ENCODE measurements around the gene HHLA2.
"Not testable (repeated sequence)": the region's sequence is repeated elsewhere in the genome, so short reads cannot be mapped to it uniquely, and the experiment has no call there.

The HHLA2 gene, protein sequence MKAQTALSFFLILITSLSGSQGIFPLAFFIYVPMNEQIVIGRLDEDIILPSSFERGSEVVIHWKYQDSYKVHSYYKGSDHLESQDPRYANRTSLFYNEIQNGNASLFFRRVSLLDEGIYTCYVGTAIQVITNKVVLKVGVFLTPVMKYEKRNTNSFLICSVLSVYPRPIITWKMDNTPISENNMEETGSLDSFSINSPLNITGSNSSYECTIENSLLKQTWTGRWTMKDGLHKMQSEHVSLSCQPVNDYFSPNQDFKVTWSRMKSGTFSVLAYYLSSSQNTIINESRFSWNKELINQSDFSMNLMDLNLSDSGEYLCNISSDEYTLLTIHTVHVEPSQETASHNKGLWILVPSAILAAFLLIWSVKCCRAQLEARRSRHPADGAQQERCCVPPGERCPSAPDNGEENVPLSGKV

DNA sequence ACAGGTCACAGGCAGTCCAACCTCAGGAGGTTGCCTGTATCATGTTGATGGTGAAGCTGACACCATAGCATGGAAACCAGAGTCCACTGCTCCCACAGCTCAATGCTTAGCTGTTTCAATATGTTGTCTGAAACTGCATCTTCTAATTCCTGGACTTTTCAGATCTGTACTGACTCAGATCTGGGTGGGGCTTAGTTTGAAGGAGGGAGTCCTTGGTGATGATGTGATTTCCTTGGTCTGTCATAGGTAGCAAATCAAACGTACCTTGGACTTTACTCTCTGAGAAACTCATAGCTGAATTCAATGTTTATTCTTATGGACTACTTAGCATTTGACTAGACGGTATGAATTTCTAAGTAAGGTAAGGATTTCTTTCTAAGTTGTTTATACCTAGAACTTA, at the start of gene HHLA2:
HHLA2 (plus strand) TSS at position 310 of the 400 bp plus-strand sequence. CDS start 55,266 bp downstream, outside the sequence.
- DNase-seq, result no peak

DNA sequence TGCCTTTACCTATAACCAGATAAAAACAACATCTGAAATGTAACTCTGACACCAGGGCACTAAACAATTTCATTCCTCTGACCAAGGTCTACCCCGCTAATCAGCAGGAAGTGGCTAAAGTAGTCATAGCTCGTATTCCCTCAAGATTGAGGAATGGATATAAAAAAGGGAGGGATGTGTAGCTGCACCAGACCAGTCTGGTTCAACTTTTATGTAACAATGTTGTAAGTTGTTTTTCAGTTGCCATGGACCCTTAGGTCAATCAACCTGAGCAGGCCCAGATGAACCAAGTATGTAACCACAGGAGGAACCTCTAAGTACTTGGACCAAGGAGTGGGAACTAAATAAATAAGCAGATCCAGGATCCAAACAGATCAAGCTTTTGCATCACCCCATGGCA, 45.7 kb upstream of the HHLA2 start:
- DNase-seq, result no peak

DNA sequence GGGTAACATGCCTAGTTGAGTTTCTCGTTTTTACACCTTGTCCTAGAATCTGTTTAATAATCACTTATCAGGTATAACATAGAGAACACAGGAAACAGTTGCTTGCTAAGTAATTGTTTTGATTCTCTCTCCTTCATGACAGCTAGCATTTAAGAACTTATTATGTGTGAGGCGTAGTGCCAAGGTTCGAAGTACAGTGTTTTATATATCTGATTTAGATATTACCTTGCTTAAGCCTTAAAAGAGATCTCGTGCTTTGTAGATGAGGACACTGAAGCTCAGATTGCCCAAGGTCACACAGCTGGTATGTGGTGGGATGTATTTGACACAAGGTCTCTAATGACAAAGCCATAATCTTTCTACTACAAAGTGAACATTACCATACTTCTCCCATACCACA, 45.1 kb upstream of the HHLA2 start:
- DNase-seq, result no peak

DNA sequence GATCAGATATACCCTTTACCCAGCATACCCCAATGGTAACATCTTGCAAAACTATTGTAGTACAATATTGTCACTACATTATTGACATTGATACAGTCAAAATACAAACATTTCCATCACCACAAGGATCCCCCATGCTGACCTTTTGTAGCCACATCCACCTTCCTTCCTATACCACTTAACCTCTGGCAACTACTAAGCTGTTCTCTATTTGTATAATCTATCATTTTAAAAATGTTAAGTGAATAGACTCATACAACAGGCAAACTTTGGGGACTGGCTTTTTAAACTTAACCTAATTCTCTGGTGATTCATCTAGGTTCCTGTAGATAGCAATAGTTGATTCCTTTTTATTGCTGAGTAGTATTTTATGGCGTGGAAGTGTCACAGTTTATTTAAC, 44.5 kb upstream of the HHLA2 start:
- no peak for DNase-seq

DNA sequence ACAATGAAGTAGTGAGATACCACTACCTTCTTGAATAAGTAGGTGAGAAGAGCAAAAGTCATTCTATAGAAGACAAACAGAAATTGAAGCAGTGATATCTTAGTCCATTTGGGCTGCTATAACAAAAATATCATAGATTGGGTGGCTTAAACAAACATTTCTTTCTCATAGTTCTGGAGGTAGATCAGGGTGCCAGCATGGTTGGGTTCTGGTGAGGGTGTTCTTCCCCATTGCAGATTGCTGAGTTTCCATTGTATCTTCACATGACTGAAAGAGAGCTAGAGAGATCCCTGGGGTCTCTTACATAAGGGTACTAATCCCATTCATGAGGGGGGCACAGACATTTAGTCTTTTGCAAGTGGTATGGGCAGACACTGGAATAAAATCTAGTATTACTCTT, 41.2 kb upstream of the HHLA2 start:
- DNase-seq, result no peak

DNA sequence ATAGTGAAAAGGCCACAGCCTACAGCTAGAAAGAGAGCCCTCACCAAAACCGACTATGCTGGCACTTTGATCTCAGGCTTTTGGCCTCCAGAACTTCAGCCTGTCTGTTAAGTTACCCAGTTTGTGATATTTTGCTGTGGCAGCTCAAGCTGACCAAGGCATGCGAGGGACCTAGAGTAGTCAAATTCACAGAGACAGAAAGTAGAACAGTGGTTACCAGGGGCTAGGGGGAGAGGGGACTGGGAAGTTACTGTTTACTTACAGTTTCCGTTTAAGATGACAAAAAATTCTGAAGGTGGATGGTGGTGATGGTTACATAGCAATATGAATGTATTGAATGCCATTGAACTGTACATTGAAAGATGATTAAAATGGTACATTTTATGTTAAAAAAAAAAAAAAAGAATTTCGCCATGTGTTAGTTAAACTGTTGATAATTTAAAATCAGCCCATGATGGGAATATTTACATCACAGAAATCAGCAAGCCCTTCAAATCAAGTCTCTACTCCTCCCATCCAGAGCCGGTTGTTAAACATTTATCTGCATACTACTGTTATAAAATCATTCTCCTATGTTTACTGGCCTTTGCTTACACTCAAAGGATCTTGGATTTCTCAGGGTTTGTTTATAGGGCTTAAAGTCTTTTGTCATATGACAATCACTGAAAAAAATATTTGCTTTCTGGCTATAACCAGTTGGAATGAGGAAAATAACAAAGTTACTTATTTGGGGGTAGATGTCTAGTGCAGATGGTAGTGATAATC, 31.6 kb upstream of the HHLA2 start:
- DNase-seq, result not testable (repeated sequence)

DNA sequence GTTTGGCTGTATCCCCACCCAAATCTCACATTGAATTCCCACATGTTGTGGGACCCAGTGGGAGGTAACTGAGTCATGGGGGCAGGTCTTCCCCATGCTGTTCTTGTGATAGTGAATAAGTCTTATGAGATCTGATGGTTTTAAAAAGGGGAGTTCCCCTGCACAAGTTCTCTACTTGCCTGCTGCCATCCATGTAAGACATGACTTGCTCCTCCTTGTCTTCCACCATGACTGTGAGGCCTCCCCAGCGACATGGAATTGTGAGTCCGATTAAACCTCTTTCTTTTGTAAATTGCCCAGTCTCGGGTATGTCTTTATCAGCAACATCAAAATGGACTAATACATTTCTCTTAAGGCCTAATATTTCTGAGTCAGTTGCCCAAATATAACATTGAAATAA, 28.1 kb upstream of the HHLA2 start:
- not testable (repeated sequence) for DNase-seq

DNA sequence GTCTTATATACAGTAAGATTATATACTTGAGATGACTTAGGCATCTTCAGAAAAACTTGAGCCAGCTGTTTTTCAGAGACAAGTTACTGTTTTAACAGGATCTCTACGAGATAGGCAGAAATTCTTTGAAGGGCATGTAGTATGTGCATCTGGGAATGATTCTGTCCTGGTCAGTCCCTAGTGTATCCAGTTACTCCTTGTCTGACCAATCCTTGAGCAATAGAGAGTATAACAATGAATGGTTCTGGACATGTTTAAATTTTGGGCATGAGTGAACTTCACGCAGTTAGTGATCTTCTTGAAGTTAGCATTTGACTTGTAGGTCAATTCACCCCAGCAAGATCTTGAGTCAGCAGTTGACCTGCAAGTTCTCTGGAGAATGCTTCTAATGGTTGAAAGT, 24.7 kb upstream of the HHLA2 start:
- DNase-seq, result no peak

DNA sequence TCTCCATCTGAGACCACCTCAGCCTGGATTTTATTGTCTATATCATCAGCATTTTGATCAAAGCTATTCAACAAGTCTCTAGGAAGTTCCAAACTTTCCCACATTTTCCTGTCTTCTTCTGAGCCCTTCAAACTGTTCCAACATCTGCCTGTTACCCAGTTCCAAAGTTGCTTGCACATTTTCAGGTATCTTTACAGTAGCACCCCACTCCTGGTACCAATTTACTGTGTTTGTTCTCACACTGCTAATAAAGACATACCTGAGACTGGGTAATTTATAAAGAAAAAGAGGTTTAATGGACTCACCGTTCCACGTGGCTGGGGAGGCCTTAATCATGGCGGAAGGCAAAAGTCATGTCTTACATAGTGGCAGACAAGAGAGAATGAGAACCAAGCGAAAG, 17.3 kb upstream of the HHLA2 start:
- DNase-seq, result not testable (repeated sequence)

DNA sequence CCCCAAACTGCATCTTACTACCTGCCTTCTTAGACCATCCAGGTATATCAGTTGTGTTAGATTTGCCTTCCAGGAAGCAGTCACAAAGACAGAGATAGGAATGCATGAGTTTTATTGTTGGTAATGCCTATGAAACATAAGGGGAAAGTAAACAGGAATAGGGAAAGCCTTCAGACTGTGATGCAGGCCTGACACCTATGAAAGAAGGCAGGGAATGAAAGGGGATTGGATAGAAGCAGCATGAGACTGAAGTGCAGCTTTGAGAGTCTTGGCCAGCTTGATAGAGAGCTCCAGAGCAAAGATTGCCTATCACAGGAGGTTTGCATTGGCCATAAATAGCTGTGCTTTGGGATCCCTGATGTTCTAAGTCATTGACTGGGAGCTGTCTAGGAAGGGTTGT, 15.9 kb upstream of the HHLA2 start:
- DNase-seq, result no peak

DNA sequence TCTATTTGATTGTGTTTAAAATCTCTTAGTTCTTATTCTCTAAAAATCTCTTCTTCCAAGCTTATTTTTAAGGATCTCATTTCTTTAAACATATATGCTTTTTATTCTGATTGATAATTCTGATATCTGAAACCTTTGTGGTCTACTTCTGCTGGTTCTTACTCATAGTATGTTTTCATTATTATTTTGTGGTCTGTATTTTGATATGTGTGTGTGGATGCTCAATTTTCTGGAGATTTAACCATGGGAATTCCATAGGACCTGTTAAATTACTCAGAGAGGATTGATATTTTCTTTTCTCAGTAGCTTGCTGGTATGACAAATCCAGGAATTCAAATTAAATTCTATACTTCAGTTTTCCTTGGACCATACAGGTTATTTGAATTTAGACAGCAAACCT, 14.7 kb upstream of the HHLA2 start:
- DNase-seq, result no peak

DNA sequence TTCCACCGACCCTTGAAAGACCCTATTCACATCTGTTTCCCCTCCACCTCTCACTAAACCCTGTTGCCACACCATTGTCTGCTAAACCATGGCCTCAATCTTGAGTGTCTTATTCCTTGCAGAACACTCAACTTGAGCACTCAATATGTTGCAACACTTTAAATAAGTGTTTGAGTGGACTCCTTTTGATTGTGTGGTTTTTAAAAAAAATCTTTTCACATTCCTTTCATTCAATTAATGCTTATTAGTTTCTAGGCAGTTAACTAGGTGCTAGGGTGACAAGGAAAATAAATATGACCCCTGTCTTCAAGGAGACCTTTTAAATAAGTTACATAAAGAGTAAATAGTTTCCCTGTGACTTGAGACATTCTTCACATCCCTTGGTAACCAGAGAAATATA, 13.3 kb upstream of the HHLA2 start:
- no peak for DNase-seq

DNA sequence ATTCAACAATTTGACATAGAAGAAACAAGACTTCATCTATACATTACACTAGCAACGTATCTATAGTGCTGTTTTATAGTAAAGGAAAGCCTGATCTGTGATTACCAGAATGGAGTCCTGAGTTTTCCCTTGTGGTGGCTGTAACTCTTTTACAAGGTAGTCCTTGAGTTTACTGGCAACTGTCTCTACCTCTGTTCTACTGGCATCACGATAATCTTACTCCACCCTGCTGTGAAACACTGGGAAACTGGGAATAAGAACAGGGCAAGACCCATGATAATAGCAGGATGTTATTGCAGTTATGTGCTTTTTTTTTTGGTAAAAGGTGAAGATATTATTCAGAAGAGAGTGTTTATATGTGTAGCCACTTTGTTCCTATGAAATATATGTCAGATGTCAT, 12.4 kb upstream of the HHLA2 start:
- DNase-seq, result no peak

DNA sequence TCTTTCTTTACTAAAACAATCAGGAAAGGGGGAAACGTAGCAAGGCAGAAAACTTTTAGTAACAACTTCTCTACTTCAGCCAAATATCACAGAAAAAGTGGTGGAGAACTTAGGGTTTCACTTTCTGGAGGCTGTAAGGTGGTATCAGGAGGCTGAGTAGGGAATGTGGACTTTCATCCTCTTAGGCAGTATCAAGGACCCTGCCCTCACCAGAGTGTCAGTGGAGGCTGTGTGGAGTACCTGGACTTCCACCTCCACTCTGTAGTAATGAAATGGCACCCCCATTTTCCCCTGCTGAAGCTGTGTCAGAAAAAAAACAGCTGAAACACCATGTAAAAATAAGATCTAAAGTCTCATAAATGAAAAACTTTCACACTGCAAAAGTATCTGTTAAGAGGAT, 11.2 kb upstream of the HHLA2 start:
- no peak for DNase-seq

DNA sequence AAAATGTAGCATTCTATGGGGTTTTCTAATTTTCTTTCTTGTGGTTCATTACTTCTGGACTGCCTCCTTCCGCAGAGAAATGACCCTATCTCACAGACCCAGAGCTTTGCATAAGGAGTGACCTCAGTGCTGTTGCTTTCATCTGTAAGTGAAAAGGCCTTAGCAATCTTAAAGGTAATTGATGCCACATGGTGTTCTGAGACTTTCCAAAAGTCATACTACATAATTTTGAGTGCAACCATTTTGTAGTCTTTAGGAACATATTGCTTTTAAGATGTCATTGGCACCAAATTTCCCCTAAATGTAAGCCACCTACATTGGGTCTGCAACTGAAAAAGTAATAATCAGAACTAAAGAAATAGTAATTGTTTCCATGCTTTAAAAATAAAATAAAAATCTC, 9.2 kb upstream of the HHLA2 start:
- no peak for DNase-seq

DNA sequence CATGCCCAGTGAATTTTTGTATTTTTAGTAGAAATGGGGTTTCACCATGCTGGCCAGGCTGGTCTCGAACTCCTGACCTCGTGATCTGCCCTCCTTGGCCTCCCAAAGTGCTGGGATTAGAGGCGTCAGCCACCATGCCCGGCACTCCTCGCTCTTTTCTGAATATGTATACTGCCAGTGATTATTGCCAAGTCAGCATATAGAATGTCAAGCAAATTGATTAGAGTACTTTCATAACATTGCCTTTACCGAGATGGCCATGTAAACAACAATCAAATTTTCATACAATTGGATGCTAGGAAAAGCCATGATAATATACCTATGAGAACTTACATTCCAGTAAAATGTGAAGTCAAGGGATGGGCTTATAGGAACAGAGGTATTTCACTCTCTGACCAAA, 8.2 kb upstream of the HHLA2 start:
- DNase-seq, result not testable (repeated sequence)

DNA sequence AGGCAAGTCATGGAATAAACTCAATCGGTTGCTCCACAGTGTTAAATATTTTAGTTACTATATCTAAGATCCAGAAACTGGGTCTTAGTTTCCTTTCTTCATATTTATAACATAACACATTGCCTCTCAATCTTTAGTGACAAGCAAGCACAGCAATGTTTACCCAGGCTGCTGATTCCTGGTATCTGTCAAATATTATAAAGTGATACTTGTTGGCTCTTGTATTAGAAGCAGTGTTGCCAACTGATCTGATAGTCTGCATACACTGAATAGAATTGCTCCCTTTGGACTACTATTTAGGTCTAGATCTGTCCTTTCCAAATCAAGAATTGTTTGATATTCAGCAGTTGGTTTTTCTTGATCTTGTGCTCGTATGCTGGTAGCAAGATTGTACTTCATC, 7.2 kb upstream of the HHLA2 start:
- DNase-seq, result no peak

DNA sequence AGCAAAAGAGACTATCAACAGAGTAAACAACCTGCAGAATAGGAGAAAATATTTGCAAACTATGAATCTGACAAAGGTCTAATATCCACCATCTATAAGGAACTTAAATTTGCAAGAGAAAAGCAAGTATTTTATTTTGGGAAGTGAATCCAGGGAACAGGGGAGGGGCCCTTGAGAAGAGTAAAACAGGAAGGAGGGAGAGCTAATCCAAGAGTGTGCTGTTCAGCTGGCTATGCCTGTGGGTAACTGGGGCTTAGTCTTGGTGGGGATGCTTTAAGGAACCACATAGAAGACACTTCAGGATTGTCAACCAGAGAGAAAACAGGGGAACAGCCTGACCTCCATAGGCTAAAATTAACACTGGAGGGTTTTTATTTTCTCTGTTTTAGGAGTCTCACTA, 3.9 kb upstream of the HHLA2 start:
- DNase-seq, result no peak

DNA sequence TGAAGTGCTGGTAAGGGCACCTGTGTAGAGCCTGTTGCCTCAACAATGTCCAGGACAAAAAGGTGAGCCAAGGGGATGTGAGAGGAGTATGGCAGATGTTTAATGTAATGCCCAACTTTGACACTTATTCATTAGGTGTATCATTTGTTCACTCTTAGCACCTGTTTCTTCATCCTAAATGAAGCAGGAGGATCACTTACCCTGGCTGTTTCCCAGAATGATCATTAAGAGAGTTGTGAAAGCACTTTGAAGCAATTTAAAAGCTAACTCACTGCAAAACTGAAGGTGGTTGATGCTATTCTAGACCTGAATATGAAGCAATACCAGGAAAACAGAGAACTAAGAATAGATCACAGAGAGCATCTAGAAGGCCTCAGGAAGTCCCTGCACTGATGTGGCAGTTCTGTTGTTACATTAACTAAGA, 3.4 kb upstream of the HHLA2 start:
- no peak for DNase-seq

DNA sequence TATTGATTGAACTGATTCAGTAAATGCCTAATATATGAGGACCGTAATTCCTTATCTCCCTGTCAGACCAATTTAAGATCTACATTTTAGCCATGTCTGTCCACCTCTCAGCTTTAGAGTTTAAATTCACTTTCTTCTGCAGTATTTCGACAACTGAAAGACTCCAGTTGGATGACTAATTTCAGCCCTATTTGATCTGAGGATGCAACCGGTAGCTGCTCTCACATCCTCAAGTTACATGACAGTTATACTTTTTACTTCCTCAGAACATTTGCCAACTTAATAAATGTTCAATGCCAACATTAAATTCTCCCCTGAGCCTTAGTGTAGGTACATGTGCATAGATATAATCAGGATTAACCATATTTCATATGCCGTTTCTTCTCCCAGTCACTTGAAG, 2.5 kb upstream of the HHLA2 start:
- no peak for DNase-seq

DNA sequence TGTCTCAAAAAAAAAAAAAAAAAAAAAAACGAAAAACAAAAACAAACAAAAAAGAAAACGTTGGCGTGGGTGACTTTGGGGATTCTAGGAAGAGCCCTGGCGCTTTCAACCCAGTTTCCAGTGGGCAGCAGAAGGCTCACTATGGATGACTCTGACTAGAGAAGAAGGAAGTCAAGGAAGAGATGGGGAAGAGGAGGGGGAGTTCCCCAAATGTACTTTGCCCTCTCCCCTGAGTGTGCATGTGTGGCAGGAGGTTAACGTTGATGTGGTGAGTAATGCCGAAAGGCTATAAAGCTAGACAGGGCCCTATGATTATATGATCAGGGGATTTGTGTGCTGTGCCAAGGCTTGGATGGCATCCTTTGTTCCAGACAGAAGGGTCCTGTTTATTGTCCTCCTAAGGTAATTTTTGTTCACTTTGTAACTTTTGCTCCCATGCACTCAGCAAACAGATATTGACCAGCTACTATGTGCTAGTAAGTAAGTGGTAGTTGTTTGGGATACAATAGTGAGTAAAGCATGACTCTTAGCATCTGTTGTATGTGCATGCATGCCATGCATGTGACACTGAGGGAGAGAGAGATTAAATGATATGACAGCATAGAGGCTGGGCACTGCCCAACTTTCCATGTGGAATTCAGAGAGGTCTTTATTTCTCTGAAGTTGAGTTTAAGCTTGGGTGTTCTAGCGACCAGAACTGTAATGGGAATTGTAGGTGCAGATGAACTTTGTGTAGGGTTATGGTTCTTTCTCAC, 750 bp upstream of the HHLA2 start:
- DNase-seq, result no peak

DNA sequence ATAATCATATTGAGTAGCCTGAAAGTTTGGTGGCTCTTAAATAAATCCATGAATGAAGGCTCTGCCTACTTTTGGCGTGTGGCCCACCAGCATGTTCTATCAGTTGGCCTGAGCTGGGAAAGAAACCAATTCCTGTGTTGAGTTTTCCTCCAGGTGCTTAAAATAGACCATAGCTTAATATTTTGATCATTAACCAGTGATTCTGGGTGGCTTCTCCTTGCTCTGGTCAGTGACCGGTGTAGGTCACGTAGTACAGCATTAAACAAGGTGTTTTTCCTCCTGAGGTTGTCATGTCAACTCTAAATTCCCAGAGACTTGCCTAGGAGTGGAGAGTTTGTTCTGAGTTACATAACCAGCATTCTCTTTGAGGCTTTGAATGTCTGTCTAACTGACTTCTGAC, 1.3 kb downstream of the HHLA2 start:
- DNase-seq, result no peak

DNA sequence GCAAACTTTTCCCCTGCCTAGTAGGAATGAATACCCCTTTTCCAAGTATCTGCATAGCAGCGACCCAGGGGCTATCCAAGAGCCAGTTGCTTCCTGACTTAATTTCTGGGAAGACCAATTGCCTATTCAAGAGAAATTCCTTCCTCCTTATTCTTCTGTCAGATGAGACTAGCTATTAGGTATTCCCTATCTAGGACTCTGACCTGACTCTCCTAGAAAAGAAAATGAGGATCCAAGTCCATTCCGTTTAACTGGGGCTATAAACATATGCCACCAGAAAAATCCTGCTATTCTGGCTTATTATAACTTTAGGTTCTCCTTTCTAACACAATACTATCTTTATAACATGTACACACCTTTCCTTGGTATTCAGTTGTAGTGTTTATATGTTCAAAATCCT, 1.7 kb downstream of the HHLA2 start:
- no peak for DNase-seq

Measured in activated CD8-positive, alpha-beta memory T cell treated with anti-CD3 and anti-CD28 coated beads for 24 hours (primary cell).